MM.1S (cell line): ENCODE data around the gene TLCD5.

ENCODE experiments used
- DNase-seq: peaks from one replicate; pipeline ENCODE4 v3.0.0-alpha.2; 2015
- H2AFZ ChIP-seq: fragments of 300-600 bp; sonication (generic); 2 replicates; pipeline ENCODE4 v1.6.0; 2016; ENCODE audit warnings: antibody characterized with exemption, low read length
- H3F3A ChIP-seq: fragments of 300-600 bp; sonication (generic); 2 replicates; pipeline ENCODE4 v1.6.1; 2016; ENCODE audit warnings: mild to moderate bottlenecking, antibody characterized with exemption, low read length, moderate library complexity, mixed read lengths; ENCODE audit not compliant: insufficient read depth
- H3K27ac ChIP-seq: fragments of 300-600 bp; sonication (generic); 2 replicates; pipeline ENCODE4 v1.5.1; 2016; ENCODE audit warnings: mild to moderate bottlenecking, low read length
- H3K27me3 ChIP-seq: fragments of 300-600 bp; sonication (generic); replicated peaks from 2 replicates; pipeline ENCODE4 v1.6.0; 2016; ENCODE audit warnings: low read length; ENCODE audit not compliant: insufficient read depth
- H3K36me3 ChIP-seq: fragments of 300-600 bp; sonication (generic); replicated peaks from 2 replicates; pipeline ENCODE4 v1.6.1; 2016; ENCODE audit warnings: mild to moderate bottlenecking, low read length, mixed read lengths; ENCODE audit not compliant: insufficient read depth
- H3K4me1 ChIP-seq: fragments of 300-600 bp; sonication (generic); 2 replicates; pipeline ENCODE4 v1.6.1; 2016; ENCODE audit warnings: low read length, mixed read lengths
- H3K4me2 ChIP-seq: fragments of 300-600 bp; sonication (generic); 2 replicates; pipeline ENCODE4 v1.6.0; 2016; ENCODE audit warnings: low read depth, low read length
- H3K4me3 ChIP-seq: fragments of 300-600 bp; sonication (generic); 2 replicates; pipeline ENCODE4 v1.5.1; 2016; ENCODE audit warnings: low read length, mixed read lengths
- H3K79me2 ChIP-seq: fragments of 300-600 bp; sonication (generic); 2 replicates; pipeline ENCODE4 v1.6.1; 2016; ENCODE audit warnings: mixed run types, low read length, mixed read lengths
- H3K9ac ChIP-seq: fragments of 300-600 bp; sonication (generic); 2 replicates; pipeline ENCODE4 v1.6.1; 2016; ENCODE audit warnings: low read length, mixed read lengths
- H3K9me2 ChIP-seq: fragments of 300-600 bp; sonication (generic); replicated peaks from 2 replicates; pipeline ENCODE4 v1.6.1; 2016; ENCODE audit warnings: mild to moderate bottlenecking, low read length, mixed read lengths; ENCODE audit not compliant: insufficient read depth
- H3K9me3 ChIP-seq: fragments of 300-600 bp; sonication (generic); replicated peaks from 2 replicates; pipeline ENCODE4 v1.6.1; 2016; ENCODE audit warnings: mild to moderate bottlenecking, low read length, mixed read lengths; ENCODE audit not compliant: insufficient read depth
- H4K20me1 ChIP-seq: fragments of 300-600 bp; sonication (generic); 2 replicates; pipeline ENCODE4 v1.6.1; 2016; ENCODE audit warnings: mild to moderate bottlenecking, low read length, moderate library complexity, mixed read lengths; ENCODE audit not compliant: insufficient read depth
- CTCF ChIP-seq: fragments of 300-600 bp; sonication (generic); IDR thresholded peaks from 2 replicates; pipeline ENCODE4 v1.5.1; 2016; ENCODE audit warnings: antibody characterized with exemption, low read length, mixed read lengths
- EZH2 ChIP-seq: fragments of 300-600 bp; sonication (generic); optimal IDR thresholded peaks from 2 replicates; pipeline ENCODE3; 2017; ENCODE audit warnings: low read depth, mild to moderate bottlenecking, antibody characterized with exemption, low read length, mixed read lengths
- EZH2phosphoT487 ChIP-seq: fragments of 300-600 bp; sonication (generic); IDR thresholded peaks from 2 replicates; pipeline ENCODE4 v1.6.1; 2018; ENCODE audit warnings: antibody characterized with exemption, low read length

TLCD5 gene

GRCh38 chr11:120334332-120334731, 9.2 kb downstream of the TLCD5 start:
- Histone ChIP-seq H4K20me1 (no peaks in the 10 kb centered on the region), H3K9me2 (no peaks in the 10 kb centered on the region), H3K4me3 (no peak overlapping the region), H3K79me2 (peaks cover 29% of the 10 kb centered on the region), H2AFZ (no peak overlapping the region), H3K4me2 (peak overlapping the region; percentile 36; the same call in 1 of the 2 replicates), H3K27ac (no peak overlapping the region), H3K9ac (no peak overlapping the region), H3K4me1 (peaks cover 21% of the 10 kb centered on the region), H3K9me3 (no peaks in the 10 kb centered on the region), H3K36me3 (no peaks in the 10 kb centered on the region), H3K27me3 (no peaks in the 10 kb centered on the region), H3F3A (peaks cover 32% of the 10 kb centered on the region)
- TF ChIP-seq CTCF: no peak
- TF ChIP-seq EZH2phosphoT487: no peak
- no peak for TF ChIP-seq EZH2
- DNase-seq: no peak

- Histone ChIP-seq H2AFZ (peak overlapping the region; percentile 90), H3K9ac (peak overlapping the region; percentile 76; the same call in 1 of the 2 replicates), H3K36me3 (no peaks in the 10 kb centered on the region), H3K4me2 (peak overlapping the region; percentile 81), H3K4me1 (peaks cover 26% of the 10 kb centered on the region), H3K4me3 (peak overlapping the region; percentile 81), H3F3A (peaks cover 38% of the 10 kb centered on the region), H3K9me2 (no peaks in the 10 kb centered on the region), H3K27ac (peak overlapping the region; percentile 70; the same call in 1 of the 2 replicates), H3K79me2 (peaks cover 36% of the 10 kb centered on the region), H4K20me1 (no peaks in the 10 kb centered on the region), H3K27me3 (no peaks in the 10 kb centered on the region), H3K9me3 (no peaks in the 10 kb centered on the region)
- TF ChIP-seq CTCF (peak; percentile 51), EZH2phosphoT487 (no peak)
- peak; percentile 84 for DNase-seq
These were observed 9.9 kb downstream of the TLCD5 start for GRCh38 chr11:120334894-120335462.

GRCh38 chr11:120335556-120335907, 10.4 kb downstream of the TLCD5 start:
- Histone ChIP-seq H3K9me2 (no peaks in the 10 kb centered on the region), H4K20me1 (no peaks in the 10 kb centered on the region), H3K27ac (peak overlapping the region; percentile 70), H3K4me3 (peak overlapping the region; percentile 81), H3K4me1 (peaks cover 27% of the 10 kb centered on the region), H3F3A (peaks cover 40% of the 10 kb centered on the region), H3K9me3 (no peaks in the 10 kb centered on the region), H3K27me3 (no peaks in the 10 kb centered on the region), H3K4me2 (peak overlapping the region; percentile 81), H3K36me3 (no peaks in the 10 kb centered on the region), H3K79me2 (peaks cover 41% of the 10 kb centered on the region), H2AFZ (peak overlapping the region; percentile 90), H3K9ac (peak overlapping the region; percentile 76)
- TF ChIP-seq EZH2phosphoT487: no peak
- no peak for TF ChIP-seq CTCF
- TF ChIP-seq EZH2: no peak
- peak; percentile 67 for DNase-seq
